Vagina (tissue), 2 donors: ENCODE measurements around the gene EGFLAM. TPM values are rescaled to one million over a fixed set of nuclear protein-coding genes. Genes with fewer than 3 reads are reported as not detected.
A peak's percentile ranks its signal among the peaks of the same experiment; 100 is the strongest.

ENCODE experiments used
- DNase-seq, 2 donors: peaks; one replicate each; pipeline ENCODE4 v3.0.0-alpha.2; 2017; ENCODE audit errors: extremely low spot score in 2 of 2
- H3K27ac ChIP-seq: fragments of 200-600 bp; sonication (generic); one replicate; pipeline ENCODE4 v1.5.1; 2019
- H3K27me3 ChIP-seq: fragments of 200-600 bp; sonication (generic); one replicate; pipeline ENCODE4 v1.5.1; 2019
- H3K36me3 ChIP-seq, 2 donors: fragments of 200-600 bp; sonication (generic); one replicate each; pipeline ENCODE4 v1.5.1; 2017 to 2019
- H3K4me1 ChIP-seq: fragments of 200-600 bp; sonication (generic); one replicate; pipeline ENCODE4 v1.5.1; 2019
- H3K4me3 ChIP-seq, 2 donors: fragments of 200-600 bp; sonication (generic); 1 replicate in 1 of 2; 2 replicates in 1 of 2; pipeline ENCODE4 v1.5.1; 2016 to 2019
- H3K9me3 ChIP-seq: fragments of 200-600 bp; sonication (generic); one replicate; pipeline ENCODE4 v1.5.1; 2019
- CTCF ChIP-seq, 3 experiments: fragments of 450-650 bp in 2 of 3; fragments of 200-600 bp in 1 of 3; sonication (generic) in 1 of 3; IDR thresholded peaks; one replicate each; pipeline ENCODE4 v1.5.1; 2017 to 2019; ENCODE audit warnings: antibody characterized with exemption in 3 of 3, mild to moderate bottlenecking in 2 of 3, moderate library complexity in 2 of 3
- POLR2A ChIP-seq, 2 donors: fragments of 450-650 bp; IDR thresholded peaks; one replicate each; pipeline ENCODE4 v1.6.1; 2017; ENCODE audit warnings: antibody characterized with exemption in 2 of 2, mild to moderate bottlenecking in 2 of 2, moderate library complexity in 2 of 2
- POLR2AphosphoS5 ChIP-seq, 2 donors: sonication (generic); formaldehyde crosslinking; IDR thresholded peaks; one replicate each; pipeline ENCODE4 v1.9.0; 2017; ENCODE audit warnings: antibody characterized with exemption in 2 of 2, mild to moderate bottlenecking in 2 of 2, low read depth in 1 of 2; ENCODE audit not compliant: insufficient read depth in 1 of 2
- intact Hi-C: fragments of 100-400 bp; cut with DNase I; formaldehyde crosslinking; loops from one replicate; pipeline ENCODE4 v1.15.1; 2023
- total RNA-seq: library from RNA; depleted of rRNA; stranded (reverse); fragments of >200 nt; gene quantifications from one replicate; pipeline ENCODE4 v1.2.3, GENCODE V29; 2016

The EGFLAM gene
- total RNA-seq, 1 donor from 2014 or later, result 15.2 TPM

DNA sequence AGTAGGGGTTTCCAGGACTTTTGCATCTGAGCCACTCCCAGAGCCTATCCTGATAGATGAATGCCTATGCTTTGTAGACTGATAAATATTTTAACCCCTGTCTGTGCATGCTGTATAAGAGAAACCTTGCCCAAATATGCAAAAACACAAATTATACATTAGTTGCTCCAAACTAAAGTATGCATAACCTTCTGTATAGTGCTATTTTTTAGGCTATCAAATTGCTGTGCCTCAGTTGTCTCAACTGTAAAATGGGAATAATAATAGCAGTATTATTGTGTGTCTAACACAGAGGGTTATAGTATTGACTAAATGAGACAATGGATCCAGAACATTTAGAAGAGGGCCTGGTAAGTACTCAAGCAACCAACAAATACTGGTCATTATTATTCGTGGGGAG, 180.4 kb downstream of the EGFLAM start:
- intact Hi-C loops, result loop anchor here (10.0 kb wide), 1 partner anchor 226 kb away; no protein-coding TSS in a partner anchor
- Histone ChIP-seq H3K4me1 (peaks cover 4% of the 10 kb centered on the region), H3K27me3 (no peaks in the 10 kb centered on the region), H3K4me3 (no peak overlapping the region), H3K36me3 (no peaks in the 10 kb centered on the region), H3K27ac (no peak overlapping the region), H3K9me3 (no peaks in the 10 kb centered on the region)
- no peak for DNase-seq
- TF ChIP-seq POLR2A (IDR thresholded peaks at IDR 0.05) (no peak), CTCF (IDR thresholded peaks at IDR 0.05) (no peak), POLR2AphosphoS5 (IDR thresholded peaks at IDR 0.05; ENCODE audit: insufficient read depth in 1 of 2, low read depth in 1 of 2) (no peak)

- Histone ChIP-seq H3K4me3 (no peak overlapping the region), H3K9me3 (no peaks in the 10 kb centered on the region), H3K4me1 (no peaks in the 10 kb centered on the region), H3K36me3 (no peaks in the 10 kb centered on the region), H3K27ac (no peak overlapping the region), H3K27me3 (no peaks in the 10 kb centered on the region)
- DNase-seq, result no peak
- TF ChIP-seq CTCF (IDR thresholded peaks at IDR 0.05) (peak; percentile 85 to 96 (median 91)), POLR2A (IDR thresholded peaks at IDR 0.05) (no peak), POLR2AphosphoS5 (IDR thresholded peaks at IDR 0.05; ENCODE audit: insufficient read depth in 1 of 2, low read depth in 1 of 2) (peak in 1 of 2 donors; percentile 71)
- intact Hi-C loops, result loop anchor here (5.0 to 10.0 kb wide), 2 partner anchors 116 to 633 kb away; partner anchors contain the start of genes LIFR and RICTOR
Measured at GRCh38 chr5:38441453-38442246, 183.3 kb downstream of the EGFLAM start.

DNA sequence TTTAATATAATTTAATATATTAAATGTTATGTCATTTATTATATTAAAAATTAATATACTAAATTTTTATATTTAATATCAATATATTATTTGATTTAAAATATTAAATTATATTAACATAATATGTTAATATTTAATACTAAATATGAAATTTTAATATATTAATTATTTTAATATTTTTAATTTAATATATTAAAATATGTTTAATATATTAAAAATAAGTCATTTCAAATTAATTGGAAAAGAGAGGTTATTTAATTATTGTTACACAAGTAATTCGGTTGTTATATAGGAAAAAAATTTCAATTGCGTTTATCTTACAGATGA, 183.9 kb downstream of the EGFLAM start:
- intact Hi-C loops, result loop anchor here (5.0 to 10.0 kb wide), 2 partner anchors 115 to 633 kb away; partner anchors contain the start of genes LIFR and RICTOR
- H3K9me3 ChIP-seq, result no peaks in the 10 kb centered on the region
- H3K27me3 ChIP-seq, result no peaks in the 10 kb centered on the region
- no peak for TF ChIP-seq POLR2AphosphoS5 (IDR thresholded peaks at IDR 0.05; ENCODE audit: insufficient read depth in 1 of 2, low read depth in 1 of 2)
- no peak for TF ChIP-seq CTCF (IDR thresholded peaks at IDR 0.05)
- no peak for TF ChIP-seq POLR2A (IDR thresholded peaks at IDR 0.05)
- no peak overlapping the region for H3K4me3 ChIP-seq
- peaks cover 3% of the 10 kb centered on the region for H3K4me1 ChIP-seq
- no peak for DNase-seq
- H3K27ac ChIP-seq, result no peak overlapping the region
- no peaks in the 10 kb centered on the region for H3K36me3 ChIP-seq

- Histone ChIP-seq H3K4me1 (peaks cover 15% of the 10 kb centered on the region), H3K27ac (no peak overlapping the region), H3K4me3 (no peak overlapping the region), H3K27me3 (no peaks in the 10 kb centered on the region), H3K36me3 (no peaks in the 10 kb centered on the region), H3K9me3 (no peaks in the 10 kb centered on the region)
- no peak for DNase-seq
- TF ChIP-seq POLR2A (IDR thresholded peaks at IDR 0.05) (no peak), POLR2AphosphoS5 (IDR thresholded peaks at IDR 0.05; ENCODE audit: insufficient read depth in 1 of 2, low read depth in 1 of 2) (no peak), CTCF (IDR thresholded peaks at IDR 0.05) (no peak)
- intact Hi-C loops, result loop anchor here (5.0 to 10.0 kb wide), 2 partner anchors 114 to 631 kb away; partner anchors contain the start of genes LIFR and RICTOR
Measured at GRCh38 chr5:38443390-38443789, 185.0 kb downstream of the EGFLAM start.
